Liver (tissue), 9 donors: Measurements from ENCODE around the gene KHDRBS2. TPM values are rescaled to one million over a fixed set of nuclear protein-coding genes. Genes with fewer than 3 reads are reported as not detected.

Source experiments
- DNase-seq: peaks from one replicate; pipeline ENCODE4 v3.0.0-alpha.2; 2017; ENCODE audit warnings: low spot score
- H3K27ac ChIP-seq, 2 donors: one replicate each; pipeline ENCODE4 v1.7.0; 2013; ENCODE audit warnings: inconsistent platforms in 2 of 2, low read length in 2 of 2, control low read depth in 1 of 2, low read depth in 1 of 2, mild to moderate bottlenecking in 1 of 2
- H3K27me3 ChIP-seq, 4 donors: one replicate each; pipeline versions ENCODE4 v1.6.1 to v1.7.0; 2013; ENCODE audit warnings: low read length in 3 of 4, inconsistent platforms in 1 of 4, mild to moderate bottlenecking in 1 of 4, moderate library complexity in 1 of 4; ENCODE audit not compliant: control insufficient read depth in 4 of 4, insufficient read depth in 4 of 4
- H3K36me3 ChIP-seq, 4 donors: one replicate each; pipeline versions ENCODE4 v1.6.1 to v1.7.0; 2013; ENCODE audit warnings: low read length in 3 of 4, mild to moderate bottlenecking in 3 of 4, low read depth in 1 of 4, moderate library complexity in 1 of 4; ENCODE audit not compliant: control insufficient read depth in 4 of 4, insufficient read depth in 3 of 4
- H3K4me1 ChIP-seq, 4 donors: one replicate each; pipeline versions ENCODE4 v1.6.1 to v1.7.0; 2013; ENCODE audit warnings: low read length in 3 of 4, mild to moderate bottlenecking in 3 of 4, moderate library complexity in 1 of 4; ENCODE audit not compliant: control insufficient read depth in 4 of 4, insufficient read depth in 4 of 4
- H3K4me3 ChIP-seq, 3 donors: one replicate each; pipeline versions ENCODE4 v1.6.1 to v1.7.0; 2013; ENCODE audit warnings: low read length in 3 of 3, control low read depth in 1 of 3, low read depth in 1 of 3, mild to moderate bottlenecking in 1 of 3
- H3K9ac ChIP-seq, 2 donors: one replicate each; pipeline ENCODE4 v1.7.0; 2013; ENCODE audit warnings: low read length in 2 of 2, mild to moderate bottlenecking in 2 of 2, moderate library complexity in 2 of 2, control low read depth in 1 of 2, low read depth in 1 of 2
- H3K9me3 ChIP-seq, 4 donors: one replicate each; pipeline versions ENCODE4 v1.6.1 to v1.7.0; 2013; ENCODE audit warnings: low read length in 3 of 4; ENCODE audit not compliant: control insufficient read depth in 4 of 4
- ATF3 ChIP-seq: IDR thresholded peaks from 2 replicates; pipeline ENCODE4 v1.6.1; 2016; ENCODE audit warnings: antibody characterized with exemption
- CTCF ChIP-seq: fragments of 150-350 bp; IDR thresholded peaks from 2 replicates; pipeline ENCODE4 v1.5.1; 2017; ENCODE audit warnings: improper control_type of control experiment, low read depth, low read length; ENCODE audit not compliant: missing input control
- EGR1 ChIP-seq, 2 donors: IDR thresholded peaks; 2 replicates each; pipeline ENCODE4 v1.6.1; 2016 to 2018; ENCODE audit warnings: antibody characterized with exemption in 2 of 2, low read depth in 2 of 2
- FOXA1 ChIP-seq: IDR thresholded peaks from 2 replicates; pipeline ENCODE4 v1.6.1; 2016; ENCODE audit warnings: antibody characterized with exemption
- HNF4A ChIP-seq, 2 donors: conservative IDR thresholded peaks; 2 replicates each; pipeline ENCODE4 v1.6.1; 2016; ENCODE audit warnings: antibody characterized with exemption in 2 of 2, mild to moderate bottlenecking in 2 of 2
- HNF4G ChIP-seq: IDR thresholded peaks from 2 replicates; pipeline ENCODE4 v1.6.1; 2016; ENCODE audit warnings: antibody characterized with exemption
- MAX ChIP-seq: IDR thresholded peaks from 2 replicates; pipeline ENCODE4 v1.6.1; 2016; ENCODE audit warnings: antibody characterized with exemption
- NR2F2 ChIP-seq: IDR thresholded peaks from 2 replicates; pipeline ENCODE4 v1.6.1; 2016; ENCODE audit warnings: antibody characterized with exemption
- RAD21 ChIP-seq, 2 donors: IDR thresholded peaks; 2 replicates each; pipeline ENCODE4 v1.6.1; 2016; ENCODE audit warnings: antibody characterized with exemption in 2 of 2, mild to moderate bottlenecking in 2 of 2
- REST ChIP-seq: IDR thresholded peaks from 2 replicates; pipeline ENCODE4 v1.6.1; 2016; ENCODE audit warnings: antibody characterized with exemption, mild to moderate bottlenecking
- RXRA ChIP-seq, 2 donors: IDR thresholded peaks; 2 replicates each; pipeline ENCODE4 v1.6.1; 2017 to 2018; ENCODE audit warnings: antibody characterized with exemption in 2 of 2, mild to moderate bottlenecking in 1 of 2
- SP1 ChIP-seq: IDR thresholded peaks from 2 replicates; pipeline ENCODE4 v1.6.1; 2018; ENCODE audit warnings: antibody characterized with exemption, mild to moderate bottlenecking
- TAF1 ChIP-seq: conservative IDR thresholded peaks from 2 replicates; pipeline ENCODE4 v1.6.1; 2016; ENCODE audit warnings: antibody characterized with exemption, mild to moderate bottlenecking
- YY1 ChIP-seq: IDR thresholded peaks from 2 replicates; pipeline ENCODE4 v1.6.1; 2016; ENCODE audit warnings: antibody characterized with exemption, mild to moderate bottlenecking
- WGBS: extraction: QIAGEN DNeasy Blood & Tissue Kit; methylation state at CpG from one replicate; pipeline ENCODE4 v1.1.7; 2013; 5-methylcytosine and 5-hydroxymethylcytosine counted together
- polyA plus RNA-seq, 2 donors: library from polyadenylated mRNA; stranded (reverse) in 1 of 2; unstranded in 1 of 2; fragments of 200-250 nt in 1 of 2; fragments of >200 nt in 1 of 2; fragmentation: Nextera tagmentation in 1 of 2; extraction: Ambion mirVana in 1 of 2; gene quantifications; one replicate each; pipeline versions ENCODE4 v1.2.1 to v1.2.3, GENCODE V29; 2013 to 2015
- total RNA-seq, 2 donors: library from RNA; depleted of rRNA; stranded (reverse); fragments of >200 nt; gene quantifications; one replicate each; pipeline ENCODE4 v1.2.3, GENCODE V29; 2014
- donor health status: healthy.
- donor health status: healthy.
- donor health status: healthy.
- donor health status: healthy.
- donor health status: healthy.

Gene KHDRBS2
- total and polyA plus RNA-seq, 4 donors: 0.08 to 1.1 TPM; not detected in 2

GRCh38 chr6:62288562-62288961 is 2.5 kb upstream of the KHDRBS2 start:
- TF ChIP-seq SP1 (no peak), YY1 (no peak), MAX (no peak), HNF4G (no peak), RAD21 (IDR thresholded peaks at IDR 0.05) (no peak)
- Histone ChIP-seq H3K27me3 (peaks cover 0 to 12% (median 1%) of the 10 kb centered on the region in 4 donors), H3K4me3 (no peak overlapping the region), H3K4me1 (peaks cover 0 to 14% (median 11%) of the 10 kb centered on the region in 4 donors), H3K9me3 (no peaks in the 10 kb centered on the region), H3K27ac (no peak overlapping the region), H3K9ac (no peak overlapping the region), H3K36me3 (no peaks in the 10 kb centered on the region)
- WGBS: 64% methylated on average over 2 of the region's 2 CpGs
- no peak for DNase-seq

GRCh38 chr6:62286470-62286843 is 432 bp upstream of the KHDRBS2 start:
- no peak for DNase-seq
- Histone ChIP-seq H3K4me1 (peaks cover 0 to 14% (median 11%) of the 10 kb centered on the region in 4 donors), H3K9me3 (no peaks in the 10 kb centered on the region), H3K36me3 (no peaks in the 10 kb centered on the region), H3K9ac (no peak overlapping the region), H3K27ac (no peak overlapping the region), H3K27me3 (peaks cover 0 to 8% (median 1%) of the 10 kb centered on the region in 4 donors), H3K4me3 (peak overlapping the region in 2 of 3 donors; percentile 28 to 42)
- 4% methylated on average over 13 of the region's 13 CpGs for WGBS
- no peak for TF ChIP-seq REST
- no peak for TF ChIP-seq HNF4G
- no peak for TF ChIP-seq MAX
- TF ChIP-seq HNF4A (conservative IDR thresholded peaks at IDR 0.05): no peak
- TF ChIP-seq NR2F2: no peak
- no peak for TF ChIP-seq RXRA (IDR thresholded peaks at IDR 0.05)
- TF ChIP-seq EGR1 (IDR thresholded peaks at IDR 0.05; ENCODE audit: low read depth in 2 of 2): no peak
- TF ChIP-seq ATF3: no peak
- TF ChIP-seq CTCF: no peak
- no peak for TF ChIP-seq RAD21 (IDR thresholded peaks at IDR 0.05)
- TF ChIP-seq YY1: no peak
- TF ChIP-seq TAF1: no peak
- TF ChIP-seq FOXA1: no peak
